GM18870 (cell line): ENCODE results near the gene NDUFV1.
"Not testable (repeated sequence)": the region's sequence is repeated elsewhere in the genome, so short reads cannot be mapped to it uniquely, and the experiment has no call there.

Experiments
- ATAC-seq: cut with Tn5 transposase; IDR thresholded peaks from one replicate; pipeline ENCODE4 v1.9.1; 2021; ENCODE audit warnings: moderate library complexity; ENCODE audit not compliant: unreplicated experiment

NDUFV1 gene

GRCh38 chr11:67585911-67586310 is 20.8 kb upstream of the NDUFV1 start:
- no peak for ATAC-seq

GRCh38 chr11:67586568-67587250 is 20.0 kb upstream of the NDUFV1 start:
- ATAC-seq = no peak

DNA sequence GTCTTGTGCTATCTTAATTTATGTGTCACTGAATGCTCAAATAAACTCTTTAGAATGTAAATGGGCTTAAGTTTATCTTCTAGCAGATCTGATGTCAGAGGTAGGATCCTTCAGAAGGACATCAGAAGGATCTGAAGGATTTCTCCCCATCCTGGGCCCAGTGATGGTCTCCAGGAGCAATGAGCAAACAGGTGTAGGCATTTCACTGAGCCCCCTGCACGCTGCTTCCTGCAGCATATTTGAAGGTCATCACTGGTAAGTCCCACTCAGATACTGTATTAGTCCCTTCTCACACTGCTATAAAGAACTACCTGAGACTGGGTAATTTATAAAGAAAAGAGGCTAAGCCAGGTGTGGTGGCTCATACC is 18.6 kb upstream of the NDUFV1 start:
- ATAC-seq = peak; percentile 23

GRCh38 chr11:67588899-67589415 is 17.8 kb upstream of the NDUFV1 start:
- not testable (repeated sequence) for ATAC-seq

DNA sequence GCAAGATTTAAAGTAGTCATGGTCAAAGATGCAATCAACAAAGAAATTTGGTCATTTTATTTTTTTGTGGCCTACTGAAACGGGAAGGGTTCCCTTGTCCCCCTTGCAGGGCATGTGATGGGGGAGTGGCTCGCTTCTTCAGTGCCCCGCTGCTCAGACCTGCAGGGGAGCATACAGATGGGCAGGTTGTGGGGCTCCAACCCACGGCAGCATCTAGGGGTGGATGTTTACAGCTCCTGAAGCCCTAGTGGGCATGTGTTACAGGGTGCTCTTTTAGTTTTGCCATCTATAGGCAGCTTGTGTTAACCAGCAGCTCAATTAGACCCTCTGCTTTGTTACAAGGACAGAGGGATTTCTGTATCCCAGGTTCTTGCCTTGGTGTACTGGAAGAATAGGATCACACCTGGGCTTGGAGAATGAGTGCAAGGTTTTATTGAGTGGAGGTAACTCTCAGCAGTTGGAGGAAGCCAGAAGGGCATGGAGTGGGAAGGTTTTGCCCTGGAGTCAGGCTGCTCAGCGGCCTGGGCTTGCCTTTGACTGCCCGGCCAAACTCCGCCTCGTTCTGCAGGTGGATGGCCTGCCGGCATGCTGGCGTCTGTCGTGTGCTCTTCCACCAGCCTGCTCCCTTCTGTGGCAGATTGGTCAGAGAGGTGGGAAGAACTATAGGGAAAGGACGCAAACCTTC is 13.7 kb upstream of the NDUFV1 start:
- ATAC-seq = no peak

DNA sequence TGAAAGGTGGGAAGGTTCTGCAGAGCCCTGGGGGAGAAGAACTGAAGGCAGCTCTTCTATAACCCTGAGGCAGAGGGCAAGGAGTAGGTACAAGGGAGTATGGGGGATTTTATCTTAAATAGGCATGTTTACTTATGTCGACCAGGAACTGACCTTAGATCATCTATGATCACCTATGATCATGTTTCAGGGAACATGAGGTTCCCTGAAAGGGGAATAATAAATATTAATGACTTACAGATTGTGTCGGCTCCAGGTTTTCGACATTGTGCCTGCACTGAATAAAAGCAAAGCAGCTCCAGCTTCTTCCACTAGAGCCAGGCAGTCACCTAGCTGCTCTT is 13.2 kb upstream of the NDUFV1 start:
- ATAC-seq = no peak

DNA sequence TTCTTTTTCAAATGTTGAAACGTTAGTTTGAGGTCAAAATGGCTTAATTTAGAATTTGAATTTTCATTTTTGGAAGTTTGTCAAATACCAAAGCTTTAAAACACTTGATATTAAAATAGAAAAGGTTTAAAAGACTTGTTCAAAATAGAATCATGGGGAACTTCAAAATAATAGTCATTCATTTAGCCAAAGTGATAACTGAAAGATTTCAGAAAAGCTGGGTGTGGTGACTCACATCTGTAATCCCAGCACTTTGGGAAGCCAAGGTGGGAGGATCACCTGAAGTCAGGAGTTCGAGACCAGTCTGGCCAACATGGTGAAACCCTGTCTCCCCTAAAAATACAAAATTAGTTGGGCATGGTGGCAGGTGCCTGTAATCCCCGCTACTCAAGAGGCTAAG is 12.3 kb upstream of the NDUFV1 start:
- no peak for ATAC-seq

GRCh38 chr11:67596753-67597300 is 9.9 kb upstream of the NDUFV1 start:
- ATAC-seq = no peak

DNA sequence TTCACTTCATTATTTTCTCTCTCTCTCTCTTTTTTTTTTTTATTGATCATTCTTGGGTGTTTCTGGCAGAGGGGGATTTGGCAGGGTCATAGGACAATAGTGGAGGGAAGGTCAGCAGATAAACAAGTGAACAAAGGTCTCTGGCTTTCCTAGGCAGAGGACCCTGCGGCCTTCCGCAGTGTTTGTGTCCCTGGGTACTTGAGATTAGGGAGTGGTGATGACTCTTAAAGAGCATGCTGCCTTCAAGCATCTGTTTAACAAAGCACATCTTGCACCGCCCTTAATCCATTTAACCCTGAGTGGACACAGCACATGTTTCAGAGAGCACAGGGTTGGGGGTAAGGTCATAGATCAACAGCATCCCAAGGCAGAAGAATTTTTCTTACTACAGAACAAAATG is 9.3 kb upstream of the NDUFV1 start:
- not testable (repeated sequence) for ATAC-seq

GRCh38 chr11:67597963-67598362 is 8.8 kb upstream of the NDUFV1 start:
- not testable (repeated sequence) for ATAC-seq

DNA sequence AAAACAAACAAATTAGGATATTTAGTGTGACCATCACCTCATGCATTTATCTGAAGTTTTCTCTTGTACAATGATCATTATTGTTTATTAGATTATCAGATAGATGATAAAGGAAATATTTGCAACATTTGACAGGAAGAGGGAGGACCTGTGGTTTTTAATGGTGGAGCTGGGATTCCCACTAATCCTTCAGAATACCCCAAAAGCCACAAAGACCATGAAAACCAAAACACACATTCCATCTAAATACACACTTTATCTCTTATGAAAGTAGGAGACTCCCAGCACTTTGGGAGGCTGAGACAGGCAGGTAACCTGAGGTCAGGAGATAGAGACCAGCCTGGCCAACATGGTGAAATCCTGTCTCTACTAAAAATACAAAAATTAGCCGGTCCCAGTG is 7.6 kb upstream of the NDUFV1 start:
- no peak for ATAC-seq

DNA sequence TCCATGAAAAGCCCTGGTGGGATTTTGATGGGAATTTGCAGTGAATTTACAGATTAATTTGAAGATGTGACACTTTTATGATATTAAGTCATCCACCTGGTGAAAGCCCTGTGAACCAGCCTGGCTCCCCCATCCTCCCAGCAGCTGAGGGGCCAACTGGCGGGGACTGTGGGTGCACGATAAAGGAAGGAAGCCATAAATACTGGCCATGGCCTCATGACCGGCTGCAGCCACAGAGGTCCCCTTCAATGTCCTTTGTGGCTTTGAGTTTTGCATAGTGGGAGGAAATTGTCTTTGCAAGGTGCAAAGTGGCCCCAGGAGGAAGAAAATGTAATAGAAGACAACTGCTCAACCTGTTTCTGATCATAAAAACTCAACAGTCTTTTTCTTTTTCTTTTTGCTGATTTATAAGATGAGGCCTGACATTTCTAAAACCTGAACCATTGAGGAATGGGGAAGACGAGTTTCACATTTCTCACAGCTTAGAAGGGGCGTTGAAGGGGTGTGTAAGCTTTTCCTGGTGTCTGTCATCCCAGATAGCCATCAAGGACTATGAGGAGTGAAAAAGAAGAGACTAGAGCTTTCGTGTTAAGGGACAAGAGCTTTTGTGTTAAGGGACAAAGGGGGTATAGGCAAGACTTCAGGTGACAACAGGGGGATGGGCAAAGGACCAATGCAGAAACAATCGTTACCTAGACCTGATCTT is 6.3 kb upstream of the NDUFV1 start:
- ATAC-seq = no peak

GRCh38 chr11:67601098-67601497 is 5.6 kb upstream of the NDUFV1 start:
- ATAC-seq = no peak

DNA sequence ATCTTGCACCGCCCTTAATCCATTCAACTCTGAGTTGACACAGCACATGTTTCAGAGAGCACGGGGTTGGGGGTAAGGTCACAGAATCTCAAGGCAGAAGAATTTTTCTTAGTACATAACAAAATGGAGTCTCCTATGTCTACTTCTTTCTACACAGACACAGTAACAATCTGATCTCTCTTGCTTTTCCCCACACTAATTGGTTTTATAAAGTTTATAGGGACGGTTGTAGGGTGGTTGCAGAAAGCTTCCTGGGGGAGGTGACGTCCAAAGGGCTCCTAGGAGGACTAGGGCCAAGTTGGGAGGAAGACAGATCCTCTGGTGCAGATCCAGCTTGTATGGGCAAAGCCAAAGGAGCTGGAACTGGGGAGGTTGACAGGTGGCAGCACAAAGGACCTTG is 2.6 kb upstream of the NDUFV1 start:
- not testable (repeated sequence) for ATAC-seq

- no peak for ATAC-seq
These were observed 1.9 kb upstream of the NDUFV1 start for GRCh38 chr11:67604815-67605214.

DNA sequence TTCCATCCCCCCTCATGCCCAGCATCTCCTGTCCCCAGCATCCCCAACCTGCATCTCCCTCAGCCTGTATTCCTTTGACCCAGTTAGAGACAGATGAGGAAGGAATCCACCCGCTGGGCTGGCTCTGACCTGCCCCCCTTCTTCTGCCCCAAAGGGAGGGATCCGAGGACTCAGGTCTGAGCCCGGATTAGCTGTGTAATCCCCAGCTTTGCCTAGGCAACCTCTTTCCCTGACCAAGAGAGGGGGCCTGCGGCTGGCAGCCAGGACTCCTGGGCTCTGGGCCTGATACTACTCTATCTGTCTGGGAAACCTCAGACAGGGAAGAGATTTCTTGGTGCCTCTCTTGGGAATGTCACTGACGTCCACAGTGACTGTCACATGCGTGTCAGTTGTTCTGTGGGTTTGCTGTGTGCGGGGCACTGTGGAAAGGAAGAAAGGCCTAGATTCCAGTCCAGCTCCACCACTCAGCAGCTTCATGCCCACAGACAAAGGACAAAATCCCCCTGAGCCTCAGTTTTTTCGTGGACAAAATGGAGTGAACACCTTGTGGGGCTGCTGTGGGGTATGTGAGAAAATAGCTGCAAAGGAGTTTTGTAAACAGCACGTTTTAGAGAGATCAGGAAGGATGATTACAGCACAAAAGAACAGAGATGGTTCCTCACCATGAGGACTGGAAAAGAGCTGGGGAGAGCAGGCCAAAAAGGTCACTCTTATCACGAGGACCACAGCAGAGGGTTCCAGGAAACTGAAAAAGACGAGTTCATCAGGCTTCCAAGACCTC is 1.3 kb upstream of the NDUFV1 start:
- no peak for ATAC-seq

DNA sequence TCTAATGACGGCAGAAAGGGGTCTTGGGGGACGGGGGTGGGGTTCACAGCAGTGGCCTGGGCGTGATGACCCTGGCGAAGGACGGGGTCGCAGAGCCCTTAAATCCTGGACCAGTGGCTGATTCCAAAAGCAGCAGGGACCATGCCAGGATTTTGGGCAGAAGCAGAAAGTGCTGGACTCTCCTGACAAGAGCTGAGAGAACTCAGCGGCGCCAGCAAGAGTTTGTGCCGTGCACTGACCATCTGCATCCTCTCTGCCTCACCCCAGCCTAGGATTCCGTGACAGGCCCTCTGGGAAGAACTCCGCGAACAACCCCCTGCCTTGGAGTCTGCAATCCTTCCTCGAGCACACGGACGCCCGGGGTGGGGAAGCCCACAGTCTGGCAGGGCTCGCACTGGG is 644 bp upstream of the NDUFV1 start:
- no peak for ATAC-seq

- no peak for ATAC-seq
These were observed 771 bp downstream of the NDUFV1 start for GRCh38 chr11:67607507-67607906.

GRCh38 chr11:67608486-67608885 is 1.8 kb downstream of the NDUFV1 start:
- no peak for ATAC-seq

- ATAC-seq = no peak
These were observed 2.6 kb downstream of the NDUFV1 start for GRCh38 chr11:67609316-67609715.

- ATAC-seq = no peak
These were observed 3.6 kb downstream of the NDUFV1 start for GRCh38 chr11:67610302-67610868.
